ENCODE results near the gene IGSF21.

DNA sequence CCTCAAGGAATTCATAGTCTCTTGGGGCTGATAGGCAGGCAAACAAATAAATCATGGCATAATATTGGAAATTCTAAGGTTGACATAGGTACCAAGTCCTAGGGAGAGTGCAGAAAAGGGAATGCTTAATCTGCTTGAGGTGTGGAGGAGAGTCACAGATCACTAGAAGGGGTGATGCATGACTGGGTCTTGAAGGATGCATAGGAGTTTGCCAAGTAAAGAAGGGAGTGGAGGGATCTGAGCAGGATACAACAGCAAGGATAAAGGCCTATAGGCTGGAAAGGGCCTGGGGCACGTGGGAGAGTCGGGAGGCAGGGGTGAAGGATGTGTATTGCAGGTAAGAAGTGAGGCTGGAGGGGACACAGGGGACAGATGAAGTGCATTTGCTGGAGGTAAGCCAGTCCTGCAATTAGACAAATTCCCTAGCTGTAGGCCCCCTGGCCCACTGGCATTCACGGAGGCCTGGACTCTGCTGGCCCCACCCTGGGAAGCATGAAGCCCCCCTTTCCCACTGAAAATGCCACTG, 15.9 kb downstream of the IGSF21 start:
- TF ChIP-seq POLR2A (IDR thresholded peaks at IDR 0.05), result no peak
- TF ChIP-seq, protein P1, sequence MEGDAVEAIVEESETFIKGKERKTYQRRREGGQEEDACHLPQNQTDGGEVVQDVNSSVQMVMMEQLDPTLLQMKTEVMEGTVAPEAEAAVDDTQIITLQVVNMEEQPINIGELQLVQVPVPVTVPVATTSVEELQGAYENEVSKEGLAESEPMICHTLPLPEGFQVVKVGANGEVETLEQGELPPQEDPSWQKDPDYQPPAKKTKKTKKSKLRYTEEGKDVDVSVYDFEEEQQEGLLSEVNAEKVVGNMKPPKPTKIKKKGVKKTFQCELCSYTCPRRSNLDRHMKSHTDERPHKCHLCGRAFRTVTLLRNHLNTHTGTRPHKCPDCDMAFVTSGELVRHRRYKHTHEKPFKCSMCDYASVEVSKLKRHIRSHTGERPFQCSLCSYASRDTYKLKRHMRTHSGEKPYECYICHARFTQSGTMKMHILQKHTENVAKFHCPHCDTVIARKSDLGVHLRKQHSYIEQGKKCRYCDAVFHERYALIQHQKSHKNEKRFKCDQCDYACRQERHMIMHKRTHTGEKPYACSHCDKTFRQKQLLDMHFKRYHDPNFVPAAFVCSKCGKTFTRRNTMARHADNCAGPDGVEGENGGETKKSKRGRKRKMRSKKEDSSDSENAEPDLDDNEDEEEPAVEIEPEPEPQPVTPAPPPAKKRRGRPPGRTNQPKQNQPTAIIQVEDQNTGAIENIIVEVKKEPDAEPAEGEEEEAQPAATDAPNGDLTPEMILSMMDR (IDR thresholded peaks at IDR 0.05), result no peak
